H1 (cell line): ENCODE data around the gene MYOZ2. TPM values are rescaled to one million over a fixed set of nuclear protein-coding genes. Genes with fewer than 3 reads are reported as not detected.

Experiments used
- CTCF ChIA-PET: fragments of 300-600 bp; sonication (Branson Sonifier 250); formaldehyde crosslinking; loops from one replicate; lab custom pipeline; 2021; ENCODE audit not compliant: partially characterized antibody; lab: Charles Lee
- POLR2A ChIA-PET: fragments of 300-600 bp; sonication (Branson Sonifier 250); formaldehyde crosslinking; loops from one replicate; lab custom pipeline; 2021; ENCODE audit warnings: inconsistent platforms; ENCODE audit not compliant: partially characterized antibody; lab: Charles Lee
- DNase-seq, 2 experiments: peaks; one replicate each; pipeline versions ENCODE4 v3.0.0 to v3.0.0-alpha.2; 2010 to 2022; ENCODE audit warnings: low spot score in 2 of 2, low read depth in 1 of 2, mixed read lengths in 1 of 2
- FAIRE-seq: peaks from 2 replicates; lab custom pipeline; 2011; peaks lifted over from hg19 to GRCh38; lab: Jason Lieb, UNC
- H2AFZ ChIP-seq: 2 replicates; pipeline ENCODE4 v1.8.1; 2012; ENCODE audit warnings: low read length, inconsistent platforms
- H2AK5ac ChIP-seq: 2 replicates; pipeline ENCODE4 v1.6.1; 2013; ENCODE audit warnings: low read depth, low read length
- H2BK120ac ChIP-seq: replicated peaks from 2 replicates; pipeline ENCODE3; 2013; ENCODE audit warnings: low read depth, low read length, inconsistent platforms
- H2BK12ac ChIP-seq: 2 replicates; pipeline ENCODE4 v1.6.1; 2013; ENCODE audit warnings: low read depth, low read length
- H2BK15ac ChIP-seq: 2 replicates; pipeline ENCODE4 v1.6.1; 2013; ENCODE audit warnings: low read length
- H2BK20ac ChIP-seq: 2 replicates; pipeline ENCODE4 v1.6.1; 2013; ENCODE audit warnings: low read length
- H2BK5ac ChIP-seq: 2 replicates; pipeline ENCODE4 v1.6.1; 2013; ENCODE audit warnings: low read depth, low read length
- H3K14ac ChIP-seq: 2 replicates; pipeline ENCODE4 v1.6.1; 2013; ENCODE audit warnings: inconsistent platforms; ENCODE audit not compliant: insufficient read length
- H3K18ac ChIP-seq: 2 replicates; pipeline ENCODE4 v1.6.1; 2013; ENCODE audit warnings: low read length; ENCODE audit errors: extremely low read depth
- H3K23ac ChIP-seq: 2 replicates; pipeline ENCODE4 v1.6.1; 2013; ENCODE audit warnings: inconsistent platforms; ENCODE audit not compliant: insufficient read length
- H3K23me2 ChIP-seq: 2 replicates; pipeline ENCODE4 v1.6.1; 2013; ENCODE audit warnings: low read depth, low read length
- H3K27ac ChIP-seq: 2 replicates; pipeline ENCODE4 v1.6.1; 2011; ENCODE audit warnings: low read depth, low read length, inconsistent platforms
- H3K27me3 ChIP-seq, 4 experiments: replicated peaks in 1 of 4; 1 replicate in 1 of 4; 2 replicates in 3 of 4; pipeline versions ENCODE4 v1.6.1 to v1.8.1; 2011 to 2013; ENCODE audit warnings: low read length in 3 of 4, mild to moderate bottlenecking in 3 of 4, inconsistent platforms in 2 of 4, mixed read lengths in 2 of 4, moderate library complexity in 1 of 4; ENCODE audit not compliant: control insufficient read depth in 3 of 4, insufficient read depth in 3 of 4; ENCODE audit errors: extremely low read depth in 1 of 4
- H3K36me3 ChIP-seq, 4 experiments: 2 replicates each; pipeline versions ENCODE4 v1.6.1 to v1.8.1; 2011 to 2013; ENCODE audit warnings: mild to moderate bottlenecking in 4 of 4, low read length in 3 of 4, moderate library complexity in 2 of 4, control low read depth in 1 of 4, inconsistent platforms in 1 of 4; ENCODE audit not compliant: insufficient read depth in 4 of 4, control insufficient read depth in 2 of 4
- H3K4ac ChIP-seq: replicated peaks from 2 replicates; pipeline ENCODE3; 2013; ENCODE audit warnings: low read length, low read depth, mixed read lengths, inconsistent platforms; ENCODE audit not compliant: insufficient read length
- H3K4me1 ChIP-seq, 4 experiments: replicated peaks in 1 of 4; 1 replicate in 1 of 4; 2 replicates in 3 of 4; pipeline versions ENCODE4 v1.6.1 to v1.8.1; 2011 to 2013; ENCODE audit warnings: low read length in 3 of 4, inconsistent platforms in 2 of 4, mixed read lengths in 1 of 4; ENCODE audit not compliant: insufficient read depth in 4 of 4, control insufficient read depth in 3 of 4
- H3K4me2 ChIP-seq, 2 experiments: 2 replicates each; pipeline versions ENCODE4 v1.6.1 to v1.8.1; 2011 to 2013; ENCODE audit warnings: low read depth in 2 of 2, low read length in 2 of 2, control low read depth in 1 of 2, inconsistent platforms in 1 of 2, mild to moderate bottlenecking in 1 of 2; ENCODE audit not compliant: insufficient read depth in 1 of 2
- H3K4me3 ChIP-seq, 4 experiments: fragments of 200-600, 300-600 bp in 1 of 4; sonication (generic), shearing (Covaris generic), sonication (Bioruptor Twin) in 1 of 4; 2 replicates each; pipeline versions ENCODE4 v1.5.1 to v1.8.1; 2011 to 2016; ENCODE audit warnings: low read length in 4 of 4, low read depth in 3 of 4, control low read depth in 2 of 4, inconsistent platforms in 2 of 4, mild to moderate bottlenecking in 2 of 4, mixed read lengths in 1 of 4, moderate library complexity in 1 of 4; ENCODE audit not compliant: insufficient read depth in 2 of 4; ENCODE audit errors: extremely low read depth in 1 of 4
- H3K56ac ChIP-seq: replicated peaks from 2 replicates; pipeline ENCODE3; 2013; ENCODE audit warnings: low read depth, mild to moderate bottlenecking, mixed read lengths, low read length, inconsistent platforms; ENCODE audit not compliant: insufficient read length
- H3K79me1 ChIP-seq: 2 replicates; pipeline ENCODE4 v1.6.1; 2013; ENCODE audit warnings: low read depth, low read length, control low read depth
- H3K79me2 ChIP-seq, 2 experiments: 2 replicates each; pipeline versions ENCODE4 v1.6.1 to v1.8.1; 2012 to 2013; ENCODE audit warnings: low read length in 2 of 2, mild to moderate bottlenecking in 2 of 2, inconsistent platforms in 1 of 2; ENCODE audit not compliant: insufficient read depth in 2 of 2, control insufficient read depth in 1 of 2
- H3K9ac ChIP-seq, 4 experiments: replicated peaks in 1 of 4; 1 replicate in 1 of 4; 2 replicates in 3 of 4; pipeline versions ENCODE4 v1.6.1 to v1.8.1; 2011 to 2013; ENCODE audit warnings: low read depth in 3 of 4, low read length in 3 of 4, control low read depth in 2 of 4, mild to moderate bottlenecking in 2 of 4, moderate library complexity in 2 of 4, inconsistent platforms in 1 of 4; ENCODE audit errors: extremely low read depth in 1 of 4
- H3K9me3 ChIP-seq, 2 experiments: 2 replicates each; pipeline versions ENCODE4 v1.6.1 to v1.8.1; 2012 to 2013; ENCODE audit warnings: mild to moderate bottlenecking in 2 of 2, moderate library complexity in 2 of 2, control low read depth in 1 of 2, inconsistent platforms in 1 of 2, low read depth in 1 of 2, low read length in 1 of 2, mixed read lengths in 1 of 2; ENCODE audit not compliant: insufficient read depth in 2 of 2
- H4K20me1 ChIP-seq, 2 experiments: replicated peaks in 1 of 2; 2 replicates each; pipeline versions ENCODE3 to v1.8.1; 2011 to 2013; ENCODE audit warnings: inconsistent platforms in 2 of 2, low read length in 2 of 2, mild to moderate bottlenecking in 1 of 2; ENCODE audit not compliant: insufficient read depth in 2 of 2, control insufficient read depth in 1 of 2
- H4K5ac ChIP-seq: 2 replicates; pipeline ENCODE4 v1.6.1; 2013; ENCODE audit warnings: low read length, low read depth, mixed read lengths, inconsistent platforms; ENCODE audit not compliant: insufficient read length
- H4K8ac ChIP-seq: 2 replicates; pipeline ENCODE4 v1.8.0; 2013; ENCODE audit warnings: mild to moderate bottlenecking, moderate library complexity, low read length, inconsistent platforms; ENCODE audit not compliant: insufficient read depth; ENCODE audit errors: extremely low read depth
- H4K91ac ChIP-seq: replicated peaks from 2 replicates; pipeline ENCODE3; 2013; ENCODE audit warnings: low read length, mixed read lengths, inconsistent platforms; ENCODE audit not compliant: insufficient read length
- ASH2L ChIP-seq: fragments of 200-600, 300-600 bp; sonication (generic); IDR thresholded peaks from one replicate; pipeline ENCODE4 v1.7.1; 2017; ENCODE audit warnings: low read length
- BRCA1 ChIP-seq: IDR thresholded peaks from 2 replicates; pipeline ENCODE4 v1.6.1; 2012; ENCODE audit warnings: low read depth, low read length, improper control_type of control experiment
- CBX8 ChIP-seq: fragments of 300-800, 300-1000 bp; sonication (generic); IDR thresholded peaks from 2 replicates; pipeline ENCODE4 v1.7.1; 2016; ENCODE audit warnings: low read depth, low read length, borderline replicate concordance
- CHD2 ChIP-seq: IDR thresholded peaks from 2 replicates; pipeline ENCODE4 v1.6.1; 2012; ENCODE audit warnings: low read length, improper control_type of control experiment
- GABPA ChIP-seq: IDR thresholded peaks from 2 replicates; pipeline ENCODE4 v1.6.1; 2011; ENCODE audit warnings: mild to moderate bottlenecking, low read length, moderate library complexity, borderline replicate concordance; ENCODE audit not compliant: insufficient read depth
- JUND ChIP-seq: IDR thresholded peaks from 2 replicates; pipeline ENCODE4 v1.6.1; 2011; ENCODE audit warnings: mild to moderate bottlenecking, improper control_type of control experiment, low read length
- KDM1A ChIP-seq: fragments of 200-600, 300-600 bp; sonication (generic); IDR thresholded peaks from 2 replicates; pipeline ENCODE4 v1.7.1; 2016; ENCODE audit warnings: mild to moderate bottlenecking, low read length, borderline replicate concordance
- RAD21 ChIP-seq, 2 experiments: IDR thresholded peaks in 1 of 2; conservative IDR thresholded peaks in 1 of 2; 2 replicates each; pipeline ENCODE4 v1.6.1; 2011; ENCODE audit warnings: low read depth in 2 of 2, low read length in 2 of 2, improper control_type of control experiment in 1 of 2, inconsistent platforms in 1 of 2, mild to moderate bottlenecking in 1 of 2, moderate library complexity in 1 of 2
- RFX5 ChIP-seq: IDR thresholded peaks from 2 replicates; pipeline ENCODE4 v1.6.1; 2011; ENCODE audit warnings: low read depth, low read length, improper control_type of control experiment, borderline replicate concordance
- SIN3A ChIP-seq, 2 experiments: IDR thresholded peaks in 1 of 2; conservative IDR thresholded peaks in 1 of 2; 2 replicates each; pipeline ENCODE4 v1.6.1; 2011 to 2012; ENCODE audit warnings: low read length in 2 of 2, improper control_type of control experiment in 1 of 2, low read depth in 1 of 2, mild to moderate bottlenecking in 1 of 2
- SP2 ChIP-seq: IDR thresholded peaks from 2 replicates; pipeline ENCODE4 v1.6.1; 2012; ENCODE audit warnings: mild to moderate bottlenecking, low read length, inconsistent platforms
- TAF7 ChIP-seq: optimal IDR thresholded peaks from 2 replicates; pipeline ENCODE3; 2011; ENCODE audit warnings: low read depth, mild to moderate bottlenecking, inconsistent platforms, low read length, moderate library complexity, borderline replicate concordance
- WGBS, 2 experiments: shearing (Covaris generic) in 1 of 2; methylation state at CpG; one replicate each; pipeline versions ENCODE4 v1.1.6 to v1.1.7; 2013 to 2015; ENCODE audit warnings: low lambda C conversion rate in 2 of 2, mixed read lengths in 2 of 2, inconsistent platforms in 1 of 2, low coverage in 1 of 2, missing lambda C conversion rate in 1 of 2; ENCODE audit not compliant: insufficient replicate concordance in 2 of 2, insufficient coverage in 1 of 2, insufficient read length in 1 of 2; ENCODE audit errors: extremely low coverage in 1 of 2, missing lambda C conversion rate in 1 of 2; 5-methylcytosine and 5-hydroxymethylcytosine counted together
- polyA plus RNA-seq, 7 experiments: library from polyadenylated mRNA; depleted of rRNA in 3 of 7; stranded (reverse) in 5 of 7; unstranded in 2 of 7; fragments of >200 nt in 5 of 7; fragments of 200-250 nt in 2 of 7; gene quantifications; 1 replicate in 5 of 7; 2 replicates in 1 of 7; 4 replicates in 1 of 7; pipeline versions ENCODE4 v1.2.1 to v1.2.3, GENCODE V29; 2011 to 2013; ENCODE audit warnings: missing spikeins in 2 of 7, mixed read lengths in 2 of 7
- total RNA-seq: library from RNA; stranded (reverse); fragmentation: NEBNext Ultra II Directional; extraction: Animal tissue kit (Norgen Biotek cat#: 25700); gene quantifications from 2 replicates; pipeline ENCODE4 v1.2.1, GENCODE V29; 2021

The MYOZ2 gene
- total and polyA plus RNA-seq, 2 of the 8 experiments (the other 6 are each of a cell fraction or from before 2014, with no cell fraction given) = not detected

DNA sequence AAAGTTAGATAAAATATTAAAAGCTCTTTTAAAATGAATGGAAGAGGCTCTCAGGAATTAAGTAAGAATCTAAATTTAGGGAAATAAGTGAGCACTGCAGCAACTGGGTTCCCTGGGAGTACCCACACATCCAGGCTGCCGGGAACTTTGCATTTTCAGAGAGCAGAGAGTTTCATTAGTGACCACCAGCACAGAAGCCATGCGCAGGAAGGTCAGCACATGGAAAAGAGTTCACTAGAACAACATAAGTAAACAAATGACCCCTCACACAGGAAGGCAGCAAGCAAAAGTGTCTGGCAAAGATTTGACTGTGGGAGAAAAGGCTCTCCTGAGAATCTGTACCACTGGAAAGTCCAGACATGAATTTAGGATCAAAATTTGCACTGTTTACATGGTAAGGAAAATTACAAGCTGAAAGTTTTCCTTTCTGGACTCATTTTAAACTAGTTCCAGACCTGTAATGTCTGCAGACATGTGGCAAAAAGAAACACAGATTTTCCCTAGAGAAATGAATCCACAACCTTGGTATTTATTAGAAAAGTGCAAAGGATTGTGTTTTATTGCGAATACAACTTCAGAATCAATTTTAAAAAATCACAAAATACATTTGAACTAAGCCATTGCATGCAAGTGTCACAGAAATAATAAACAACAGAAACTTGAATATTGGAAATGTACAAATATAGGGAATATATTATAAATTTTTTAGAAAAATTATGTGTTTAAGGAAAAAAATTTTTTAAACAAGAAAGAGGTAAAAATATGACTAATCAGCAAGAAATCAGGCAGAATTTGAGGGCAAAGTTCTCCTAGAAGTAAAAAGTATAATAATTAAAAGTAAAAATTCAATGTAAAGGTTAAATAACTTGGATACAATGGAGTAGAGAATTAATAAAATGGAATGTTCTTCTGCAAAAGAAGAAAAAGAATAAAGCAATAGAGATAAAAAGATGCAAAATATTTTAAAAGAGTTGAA, 18.4 kb upstream of the MYOZ2 start:
- Histone ChIP-seq H3K18ac (no peak overlapping the region), H4K20me1 (no peaks in the 10 kb centered on the region), H2AK5ac (no peak overlapping the region), H2BK12ac (no peak overlapping the region), H3K36me3 (no peaks in the 10 kb centered on the region), H3K27ac (no peak overlapping the region), H2BK120ac (no peak overlapping the region), H2AFZ (peak overlapping the region; percentile 36; the same call in 1 of the 2 replicates), H3K4me2 (no peak overlapping the region), H3K9ac (no peak overlapping the region), H2BK5ac (no peak overlapping the region), H3K79me1 (no peaks in the 10 kb centered on the region), H3K14ac (no peak overlapping the region), H4K5ac (no peak overlapping the region), H3K56ac (no peak overlapping the region), H2BK20ac (no peak overlapping the region), H3K4me3 (no peak overlapping the region), H3K9me3 (no peaks in the 10 kb centered on the region), H3K27me3 (no peaks in the 10 kb centered on the region), H4K8ac (no peak overlapping the region), H3K79me2 (no peaks in the 10 kb centered on the region), H3K4ac (no peak overlapping the region), H3K23ac (no peak overlapping the region), H2BK15ac (no peak overlapping the region), H3K4me1 (peaks cover 0 to 3% (median 0%) of the 10 kb centered on the region in 4 experiments; a peak in 1 of 7 replicates), H4K91ac (no peak overlapping the region), H3K23me2 (no peaks in the 10 kb centered on the region)
- CTCF ChIA-PET = interaction anchor here (0.9 kb wide), 1 partner anchor 74 kb away, joined by 3 read pairs; no protein-coding TSS in a partner anchor
- POLR2A ChIA-PET = no interaction called here
- WGBS, 2 experiments = 95% methylated on average over 3 of the region's 3 CpGs; no CpG with 5 or more reads in 1 of the 2 experiments
- DNase-seq = no peak
- no peak for FAIRE-seq
- TF ChIP-seq KDM1A (no peak), RAD21 (IDR thresholded peaks at IDR 0.05 in 1 of 2, conservative IDR thresholded peaks at IDR 0.05 in 1 of 2; ENCODE audit: low read depth in 2 of 2, low read length in 2 of 2) (no peak), ASH2L (no peak), CHD2 (no peak), TAF7 (no peak), SP2 (no peak), JUND (no peak), BRCA1 (no peak), SIN3A (conservative IDR thresholded peaks at IDR 0.05 in 1 of 2, IDR thresholded peaks at IDR 0.05 in 1 of 2; ENCODE audit: low read depth in 1 of 2, low read length in 2 of 2) (no peak), CBX8 (no peak), GABPA (no peak), RFX5 (no peak)
